Stomach (tissue), 4 donors: ENCODE results near the gene CFAP299.

Source experiments
- CTCF ChIP-seq, 7 experiments: fragments of 450-650 bp in 4 of 7; fragments of 200-600 bp in 3 of 7; sonication (generic) in 3 of 7; IDR thresholded peaks; one replicate each; pipeline ENCODE4 v1.5.1; 2016 to 2019; ENCODE audit warnings: antibody characterized with exemption in 7 of 7, control low read depth in 2 of 7, mild to moderate bottlenecking in 1 of 7
- EP300 ChIP-seq: sonication (generic); formaldehyde crosslinking; IDR thresholded peaks from one replicate; pipeline ENCODE4 v1.6.1; 2017; ENCODE audit warnings: antibody characterized with exemption
- POLR2A ChIP-seq, 4 donors: fragments of 450-650 bp; IDR thresholded peaks; one replicate each; pipeline ENCODE4 v1.6.1; 2016; ENCODE audit warnings: antibody characterized with exemption in 4 of 4, control low read depth in 2 of 4, mild to moderate bottlenecking in 1 of 4, moderate library complexity in 1 of 4
- POLR2AphosphoS5 ChIP-seq, 3 donors: sonication (generic); formaldehyde crosslinking; IDR thresholded peaks; one replicate each; pipeline ENCODE4 v1.6.1; 2016; ENCODE audit warnings: antibody characterized with exemption in 3 of 3

DNA sequence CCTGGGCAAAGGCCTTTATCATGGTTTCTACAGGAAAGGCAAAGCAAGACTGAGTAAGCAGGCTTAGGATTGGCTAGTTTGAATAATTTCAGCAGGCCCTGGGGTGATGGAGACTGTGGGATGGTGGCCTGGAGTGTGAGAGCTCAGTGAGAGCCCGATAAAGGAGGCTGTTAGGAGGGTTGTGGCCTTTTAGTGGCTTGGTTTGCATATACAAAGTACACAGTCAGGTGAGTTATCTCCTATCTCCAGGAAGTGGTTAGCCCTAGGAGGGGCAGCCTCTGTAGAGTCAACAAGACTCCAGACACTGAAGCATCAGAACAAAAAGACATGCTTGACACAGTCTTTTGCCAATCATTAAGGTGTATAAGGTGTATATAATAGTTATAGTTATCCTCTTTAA is 157.2 kb downstream of the CFAP299 start:
- TF ChIP-seq CTCF (IDR thresholded peaks at IDR 0.05) (no peak), POLR2AphosphoS5 (IDR thresholded peaks at IDR 0.05) (peak in 2 of 3 donors; percentile 32 to 61), EP300 (no peak), POLR2A (IDR thresholded peaks at IDR 0.05) (no peak)
